Ascending aorta (tissue), 2 donors: ENCODE data around the gene CRYGN. TPM values are rescaled to one million over a fixed set of nuclear protein-coding genes. Genes with fewer than 3 reads are reported as not detected.

ENCODE experiments used
- DNase-seq, 2 donors: peaks; one replicate each; pipeline ENCODE4 v3.0.0-alpha.2; 2019; ENCODE audit warnings: low spot score in 2 of 2
- H3K27ac ChIP-seq, 2 donors: fragments of 200-600 bp; sonication (generic); one replicate each; pipeline ENCODE4 v1.5.1; 2016 to 2017; ENCODE audit warnings: mild to moderate bottlenecking in 1 of 2
- H3K27me3 ChIP-seq: fragments of 200-600 bp; sonication (generic); one replicate; pipeline ENCODE4 v1.5.1; 2017
- H3K36me3 ChIP-seq, 2 donors: fragments of 200-600 bp; sonication (generic); one replicate each; pipeline ENCODE4 v1.5.1; 2016
- H3K4me1 ChIP-seq, 2 donors: fragments of 200-600 bp; sonication (generic); one replicate each; pipeline ENCODE4 v1.5.1; 2016 to 2017; ENCODE audit warnings: mild to moderate bottlenecking in 1 of 2
- H3K4me3 ChIP-seq, 2 donors: fragments of 200-600 bp; sonication (generic); one replicate each; pipeline ENCODE4 v1.5.1; 2016 to 2017; ENCODE audit warnings: mild to moderate bottlenecking in 1 of 2
- H3K9me3 ChIP-seq, 2 donors: fragments of 200-600 bp; sonication (generic); one replicate each; pipeline ENCODE4 v1.5.1; 2016
- CTCF ChIP-seq, 3 experiments: fragments of 200-600 bp in 2 of 3; fragments of 450-650 bp in 1 of 3; sonication (generic) in 2 of 3; IDR thresholded peaks; one replicate each; pipeline ENCODE4 v1.5.1; 2016 to 2019; ENCODE audit warnings: antibody characterized with exemption in 3 of 3, mild to moderate bottlenecking in 1 of 3, moderate library complexity in 1 of 3
- intact Hi-C: fragments of 100-400 bp; cut with DNase I; formaldehyde crosslinking; loops from one replicate; pipeline ENCODE4 v1.15.1; 2023
- total RNA-seq: library from RNA; depleted of rRNA; stranded (reverse); fragments of >200 nt; gene quantifications from one replicate; pipeline ENCODE4 v1.1.0, GENCODE V29; 2016

CRYGN gene
- total RNA-seq, 1 donor from 2014 or later, result not detected

- no peak for TF ChIP-seq CTCF (IDR thresholded peaks at IDR 0.05)
- H3K27ac ChIP-seq, result no peak overlapping the region
- H3K36me3 ChIP-seq, result no peaks in the 10 kb centered on the region
- H3K4me3 ChIP-seq, result no peak overlapping the region
- no peak for DNase-seq
- H3K27me3 ChIP-seq, result no peaks in the 10 kb centered on the region
- H3K4me1 ChIP-seq, result peaks cover under 1 to 3% of the 10 kb centered on the region in 2 donors
- intact Hi-C loops, result loop anchor here (10.0 kb wide), 1 partner anchor 300 kb away; no protein-coding TSS in a partner anchor
- H3K9me3 ChIP-seq, result no peaks in the 10 kb centered on the region
These were observed 14.4 kb upstream of the CRYGN start for GRCh38 chr7:151454305-151454704.

GRCh38 chr7:151453326-151453791, 13.4 kb upstream of the CRYGN start:
- intact Hi-C loops, result loop anchor here (10.0 kb wide), 1 partner anchor 301 kb away; no protein-coding TSS in a partner anchor
- no peaks in the 10 kb centered on the region for H3K9me3 ChIP-seq
- no peak for TF ChIP-seq CTCF (IDR thresholded peaks at IDR 0.05)
- no peaks in the 10 kb centered on the region for H3K4me1 ChIP-seq
- DNase-seq, result no peak
- H3K4me3 ChIP-seq, result no peak overlapping the region
- no peaks in the 10 kb centered on the region for H3K27me3 ChIP-seq
- H3K36me3 ChIP-seq, result no peaks in the 10 kb centered on the region
- no peak overlapping the region for H3K27ac ChIP-seq

- intact Hi-C loops, result loop anchor here (10.0 kb wide), 1 partner anchor 302 kb away; no protein-coding TSS in a partner anchor
- DNase-seq, result no peak
- no peak for TF ChIP-seq CTCF (IDR thresholded peaks at IDR 0.05)
These were observed 12.9 kb upstream of the CRYGN start for GRCh38 chr7:151452680-151453325.

DNA sequence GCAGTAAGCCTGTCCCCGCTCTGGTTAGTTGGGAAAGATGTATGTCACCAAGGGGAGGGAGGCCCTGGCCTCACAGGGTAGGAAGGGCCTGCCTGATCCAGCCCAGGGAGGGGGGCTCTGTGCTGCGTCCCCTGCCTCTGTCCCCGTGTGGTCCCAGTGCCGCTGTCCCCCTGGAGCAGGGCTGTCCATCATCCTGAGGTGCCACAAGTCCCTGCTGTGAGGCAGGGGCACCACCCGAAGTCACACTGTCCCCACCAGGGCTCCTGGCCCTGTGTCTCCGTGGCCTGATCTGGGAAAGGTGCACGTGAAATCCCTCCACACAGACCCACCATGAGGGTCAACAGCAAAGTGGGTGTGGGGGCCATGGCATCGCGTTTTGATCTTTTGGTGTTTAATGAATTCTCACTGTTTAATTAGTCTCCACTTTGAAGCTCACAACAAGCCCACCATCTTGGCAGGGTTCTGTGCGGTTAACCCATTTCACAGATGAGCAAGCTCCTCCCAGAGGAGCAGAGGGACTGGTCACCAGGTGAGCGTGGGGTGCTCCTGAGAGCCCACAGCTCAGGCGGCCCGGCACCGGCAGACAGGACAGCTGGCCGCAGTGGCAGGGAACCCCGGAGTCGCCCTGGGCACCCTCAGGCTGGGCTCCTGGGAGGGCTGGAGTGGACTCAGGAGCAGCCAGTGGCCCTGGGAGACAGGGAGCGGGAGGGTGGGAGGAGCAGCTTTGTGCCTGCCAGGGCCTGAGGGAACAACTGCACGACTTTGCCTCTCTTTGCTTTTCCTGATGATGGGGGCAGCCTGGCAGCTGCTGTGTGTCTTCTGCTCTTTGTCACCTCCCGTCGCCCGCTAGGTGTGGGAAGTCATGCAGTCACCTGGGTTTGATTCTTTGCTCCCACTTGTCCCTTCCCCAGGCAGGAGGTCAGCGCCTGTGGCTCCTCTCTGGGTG, 12.0 kb upstream of the CRYGN start:
- no peak for TF ChIP-seq CTCF (IDR thresholded peaks at IDR 0.05)
- H3K36me3 ChIP-seq, result no peaks in the 10 kb centered on the region
- peaks cover 0 to 2% of the 10 kb centered on the region in 2 donors for H3K4me1 ChIP-seq
- intact Hi-C loops, result loop anchor here (10.0 kb wide), 1 partner anchor 303 kb away; no protein-coding TSS in a partner anchor
- H3K4me3 ChIP-seq, result no peak overlapping the region
- DNase-seq, result no peak
- H3K9me3 ChIP-seq, result no peaks in the 10 kb centered on the region
- no peaks in the 10 kb centered on the region for H3K27me3 ChIP-seq
- H3K27ac ChIP-seq, result no peak overlapping the region

More at GRCh38 chr7:151452680-151453325, 12.9 kb upstream of the CRYGN start:
- Histone ChIP-seq H3K4me3 (no peak overlapping the region), H3K27ac (no peak overlapping the region), H3K9me3 (no peaks in the 10 kb centered on the region), H3K4me1 (peaks cover 0 to 2% of the 10 kb centered on the region in 2 donors), H3K27me3 (no peaks in the 10 kb centered on the region), H3K36me3 (no peaks in the 10 kb centered on the region)

DNA sequence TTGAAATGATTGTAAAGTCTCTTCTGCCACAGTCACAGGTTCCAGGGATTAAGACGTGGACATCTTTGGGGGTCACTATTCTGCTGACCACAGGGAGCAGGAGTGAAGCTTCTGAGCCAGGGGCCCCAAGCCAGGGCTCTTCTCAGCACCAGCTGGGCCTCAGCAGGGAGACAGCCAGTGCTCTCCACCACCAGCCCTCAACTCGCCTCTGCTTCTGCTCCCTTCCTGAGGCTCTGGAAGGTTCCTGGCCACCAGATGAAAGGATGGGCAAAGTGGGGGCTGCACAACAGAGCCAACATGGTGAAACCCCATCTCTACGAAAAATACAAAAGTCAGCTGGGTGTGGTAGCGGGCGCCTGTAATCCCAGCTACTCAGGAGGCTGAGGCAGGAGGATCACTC, 11.2 kb upstream of the CRYGN start:
- H3K27ac ChIP-seq, result no peak overlapping the region
- DNase-seq, result no peak
- no peaks in the 10 kb centered on the region for H3K9me3 ChIP-seq
- no peak for TF ChIP-seq CTCF (IDR thresholded peaks at IDR 0.05)
- no peaks in the 10 kb centered on the region for H3K27me3 ChIP-seq
- intact Hi-C loops, result loop anchor here (10.0 kb wide), 1 partner anchor 304 kb away; no protein-coding TSS in a partner anchor
- H3K4me3 ChIP-seq, result no peak overlapping the region
- H3K36me3 ChIP-seq, result no peaks in the 10 kb centered on the region
- H3K4me1 ChIP-seq, result peaks cover 0 to 2% of the 10 kb centered on the region in 2 donors
